Fibroblast of mammary gland (primary cell): ENCODE data around the gene GARNL3.

Experiments used
- DNase-seq: peaks from one replicate; pipeline ENCODE4 v3.0.0-alpha.2; 2010; ENCODE audit warnings: low read depth
- H3K4me3 ChIP-seq: 2 replicates; pipeline ENCODE4 v1.5.1; 2011; ENCODE audit warnings: low read depth, mild to moderate bottlenecking, low read length, moderate library complexity; ENCODE audit not compliant: control insufficient read depth
- TF ChIP-seq, protein P1 (sequence below): conservative IDR thresholded peaks from 2 replicates; pipeline ENCODE4 v1.5.1; 2011; ENCODE audit warnings: low read depth, low read length, inconsistent platforms; ENCODE audit not compliant: control insufficient read depth, insufficient read depth

GARNL3 gene

DNA sequence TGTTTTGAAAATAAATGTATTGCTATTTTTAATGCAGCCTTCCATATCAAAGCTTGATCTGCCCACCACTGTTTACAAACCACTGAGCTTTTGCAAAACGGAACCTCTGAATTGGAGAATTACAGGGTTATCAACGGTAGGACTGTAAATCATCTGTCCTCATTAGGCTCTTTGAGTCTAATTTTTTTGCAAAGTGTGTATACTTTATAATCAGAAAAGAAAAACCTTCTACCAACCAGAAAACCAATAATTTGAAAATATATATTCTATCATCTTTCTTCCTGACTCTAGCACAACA, 125.6 kb downstream of the GARNL3 start:
- DNase-seq = no peak
- TF ChIP-seq, protein P1, sequence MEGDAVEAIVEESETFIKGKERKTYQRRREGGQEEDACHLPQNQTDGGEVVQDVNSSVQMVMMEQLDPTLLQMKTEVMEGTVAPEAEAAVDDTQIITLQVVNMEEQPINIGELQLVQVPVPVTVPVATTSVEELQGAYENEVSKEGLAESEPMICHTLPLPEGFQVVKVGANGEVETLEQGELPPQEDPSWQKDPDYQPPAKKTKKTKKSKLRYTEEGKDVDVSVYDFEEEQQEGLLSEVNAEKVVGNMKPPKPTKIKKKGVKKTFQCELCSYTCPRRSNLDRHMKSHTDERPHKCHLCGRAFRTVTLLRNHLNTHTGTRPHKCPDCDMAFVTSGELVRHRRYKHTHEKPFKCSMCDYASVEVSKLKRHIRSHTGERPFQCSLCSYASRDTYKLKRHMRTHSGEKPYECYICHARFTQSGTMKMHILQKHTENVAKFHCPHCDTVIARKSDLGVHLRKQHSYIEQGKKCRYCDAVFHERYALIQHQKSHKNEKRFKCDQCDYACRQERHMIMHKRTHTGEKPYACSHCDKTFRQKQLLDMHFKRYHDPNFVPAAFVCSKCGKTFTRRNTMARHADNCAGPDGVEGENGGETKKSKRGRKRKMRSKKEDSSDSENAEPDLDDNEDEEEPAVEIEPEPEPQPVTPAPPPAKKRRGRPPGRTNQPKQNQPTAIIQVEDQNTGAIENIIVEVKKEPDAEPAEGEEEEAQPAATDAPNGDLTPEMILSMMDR = no peak
- no peak overlapping the region for H3K4me3 ChIP-seq

DNA sequence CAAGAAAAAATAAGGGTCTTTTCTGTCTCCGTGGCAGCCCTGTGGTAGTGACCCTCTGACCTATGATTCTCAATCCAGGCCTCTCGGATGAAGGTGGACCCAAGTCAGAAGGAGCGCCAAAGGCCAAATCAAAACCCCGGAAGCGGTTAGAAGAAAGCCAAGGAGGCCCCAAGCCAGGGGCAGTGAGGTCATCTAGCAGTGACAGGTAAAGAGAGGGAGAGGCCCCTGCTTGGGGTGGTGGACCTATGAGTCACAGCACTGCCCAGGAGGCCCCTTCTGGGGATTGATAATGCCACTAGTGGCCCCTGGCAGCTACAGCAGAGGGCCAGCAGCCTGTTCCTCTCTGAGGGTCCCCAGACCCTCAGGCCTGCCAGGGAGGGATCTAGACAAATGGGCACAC, 126.0 kb downstream of the GARNL3 start:
- no peak overlapping the region for H3K4me3 ChIP-seq
- no peak for DNase-seq
- TF ChIP-seq, protein P1 = no peak

DNA sequence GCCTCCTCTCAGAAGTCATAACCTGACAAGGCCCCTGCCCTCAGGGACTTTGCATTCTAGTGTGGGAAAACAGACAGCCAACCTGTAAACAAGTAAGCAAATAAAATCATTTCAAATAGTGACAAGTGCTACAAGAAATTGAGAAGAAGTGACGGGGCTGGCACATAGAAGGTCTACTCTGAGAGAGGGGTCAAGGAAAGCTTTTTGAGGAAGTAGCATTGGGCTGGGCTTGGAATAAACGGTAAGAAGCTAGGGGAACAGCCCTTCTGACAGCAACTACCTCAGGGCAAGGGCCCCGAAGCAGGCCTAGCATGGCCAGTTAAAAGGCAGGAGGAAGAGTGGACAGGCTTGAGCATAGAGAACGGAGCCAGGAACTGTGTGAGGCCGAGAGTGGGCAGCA, 127.6 kb downstream of the GARNL3 start:
- DNase-seq = no peak
- TF ChIP-seq, protein P1 = no peak
- no peak overlapping the region for H3K4me3 ChIP-seq

DNA sequence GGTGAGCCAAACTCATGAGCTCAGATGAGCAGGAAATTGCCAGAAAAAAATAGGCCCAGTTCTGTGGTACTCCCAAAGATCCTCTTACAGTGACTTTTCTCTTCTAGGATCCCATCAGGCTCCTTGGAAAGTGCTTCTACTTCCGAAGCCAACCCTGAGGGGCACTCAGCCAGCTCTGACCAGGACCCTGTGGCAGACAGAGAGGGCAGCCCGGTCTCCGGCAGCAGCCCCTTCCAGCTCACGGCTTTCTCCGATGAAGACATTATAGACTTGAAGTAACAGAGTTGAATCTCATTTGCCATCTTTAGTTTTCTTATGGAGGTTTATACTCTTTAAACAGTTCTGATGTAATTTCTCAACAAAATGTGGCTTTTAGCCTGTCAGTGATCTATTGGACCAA, 128.4 kb downstream of the GARNL3 start:
- DNase-seq = no peak
- TF ChIP-seq, protein P1 = no peak

DNA sequence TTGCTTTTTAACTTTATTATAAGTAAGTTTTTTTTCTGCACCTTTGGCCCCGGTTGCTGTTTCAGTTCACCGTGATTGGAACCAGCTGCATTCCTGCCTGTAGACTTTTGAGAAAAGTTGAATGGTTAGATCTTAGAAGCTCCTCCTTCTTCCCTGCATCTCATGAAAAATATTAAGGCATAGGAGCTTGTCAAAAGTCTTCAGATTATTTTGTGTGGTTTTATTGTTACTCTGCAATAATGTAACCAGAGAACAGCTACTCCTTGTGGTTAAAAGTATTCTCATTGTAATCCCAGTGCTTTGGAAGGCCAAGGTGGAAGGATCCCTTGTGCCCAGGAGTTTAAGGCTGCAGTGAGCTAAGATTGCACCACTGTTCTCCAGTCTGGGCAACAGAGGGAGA, 129.1 kb downstream of the GARNL3 start:
- peak; percentile 26 for DNase-seq
- no peak overlapping the region for H3K4me3 ChIP-seq

More for the DNA sequence above, 128.4 kb downstream of the GARNL3 start:
- H3K4me3 ChIP-seq = no peak overlapping the region

DNA sequence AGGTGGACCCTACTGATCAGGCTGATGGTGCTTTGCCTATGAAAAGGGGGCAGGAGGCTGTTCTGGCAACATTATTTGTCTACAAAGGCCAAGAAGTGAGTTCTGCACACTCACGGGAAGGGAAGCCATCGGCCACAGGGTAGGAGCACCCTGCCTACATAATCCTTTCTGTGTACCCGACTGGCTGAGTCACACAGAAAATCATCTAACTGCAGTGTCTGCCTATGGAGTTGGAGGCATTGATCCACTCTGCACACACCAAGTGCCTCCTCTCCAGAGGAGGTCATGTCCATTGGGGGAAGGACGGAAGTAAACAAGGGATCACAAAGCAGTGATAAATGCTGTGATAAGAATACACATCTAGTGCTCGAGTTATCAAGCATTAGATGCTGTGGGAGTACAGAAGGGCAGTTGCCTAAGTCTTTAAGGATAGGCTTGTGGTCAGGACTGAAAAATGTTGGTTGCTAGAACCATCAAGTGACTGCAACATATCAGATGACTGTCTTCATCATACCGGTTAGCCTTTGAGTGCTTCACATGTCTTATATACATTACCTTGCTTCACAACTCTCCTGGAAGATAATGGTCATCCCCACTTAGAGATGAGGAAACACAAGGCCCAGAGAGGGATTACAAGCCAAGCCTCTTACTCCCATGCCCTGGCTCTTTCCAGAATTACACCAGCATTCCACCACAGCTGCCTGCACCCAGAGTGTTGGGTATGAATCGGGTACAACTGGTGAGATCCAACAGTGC, 131.1 kb downstream of the GARNL3 start:
- TF ChIP-seq, protein P1 = no peak
- no peak for DNase-seq
- H3K4me3 ChIP-seq = no peak overlapping the region

More for the DNA sequence above, 129.1 kb downstream of the GARNL3 start:
- TF ChIP-seq, protein P1 = peak; percentile 38
